Esophagus squamous epithelium (tissue), 5 donors: ENCODE data around the gene CHAF1A. TPM values are rescaled to one million over a fixed set of nuclear protein-coding genes. Genes with fewer than 3 reads are reported as not detected.

Experiments
- DNase-seq: peaks from one replicate; lab custom pipeline; 2025; lab: John Stamatoyannopoulos, UW
- H3K27ac ChIP-seq, 4 donors: fragments of 200-600 bp; sonication (generic); one replicate each; pipeline ENCODE4 v1.5.1; 2016 to 2019; ENCODE audit warnings: mild to moderate bottlenecking in 1 of 4
- H3K27me3 ChIP-seq, 4 donors: fragments of 200-600 bp; sonication (generic); 1 replicate in 3 of 4; 2 replicates in 1 of 4; pipeline versions ENCODE4 v1.5.1 to v1.6.0; 2017 to 2021; ENCODE audit warnings: antibody characterized with exemption in 1 of 4
- H3K36me3 ChIP-seq, 3 donors: fragments of 200-600 bp; sonication (generic); one replicate each; pipeline ENCODE4 v1.5.1; 2016 to 2019
- H3K4me1 ChIP-seq, 3 donors: fragments of 200-600 bp; sonication (generic); one replicate each; pipeline ENCODE4 v1.5.1; 2017 to 2019
- H3K4me3 ChIP-seq, 4 donors: fragments of 200-600 bp; sonication (generic); 1 replicate in 3 of 4; 2 replicates in 1 of 4; pipeline ENCODE4 v1.5.1; 2016 to 2019; ENCODE audit warnings: mild to moderate bottlenecking in 2 of 4, moderate library complexity in 1 of 4
- H3K9me3 ChIP-seq, 3 donors: fragments of 200-600 bp; sonication (generic); one replicate each; pipeline ENCODE4 v1.5.1; 2016 to 2019
- POLR2A ChIP-seq, 4 donors: fragments of 450-650 bp; IDR thresholded peaks; one replicate each; pipeline ENCODE4 v1.6.1; 2017; ENCODE audit warnings: antibody characterized with exemption in 4 of 4, mild to moderate bottlenecking in 4 of 4, moderate library complexity in 3 of 4
- WGBS, 2 donors: methylation state at CpG; one replicate each; pipeline ENCODE4 v1.1.5; 2018; 5-methylcytosine and 5-hydroxymethylcytosine counted together
- intact Hi-C: fragments of 100-400 bp; cut with DNase I; formaldehyde crosslinking; loops from one replicate; pipeline ENCODE4 v1.15.0; 2022
- total RNA-seq, 4 donors: library from RNA; depleted of rRNA; stranded (reverse); fragments of >200 nt; gene quantifications; one replicate each; pipeline ENCODE4 v1.1.0, GENCODE V29; 2016
- TF ChIP-seq, protein P1 (sequence below), 6 experiments: fragments of 450-650 bp in 4 of 6; fragments of 200-600 bp in 2 of 6; sonication (generic) in 2 of 6; IDR thresholded peaks; one replicate each; pipeline ENCODE4 v1.5.1; 2016 to 2019; ENCODE audit warnings: antibody characterized with exemption in 6 of 6, mild to moderate bottlenecking in 4 of 6, moderate library complexity in 4 of 6
- donor health status: DM: yes; HTN: yes; CAD: no.

Gene CHAF1A
- total RNA-seq, 4 donors from 2014 or later, result 7.6 to 20.9 (median 11.9) TPM

DNA sequence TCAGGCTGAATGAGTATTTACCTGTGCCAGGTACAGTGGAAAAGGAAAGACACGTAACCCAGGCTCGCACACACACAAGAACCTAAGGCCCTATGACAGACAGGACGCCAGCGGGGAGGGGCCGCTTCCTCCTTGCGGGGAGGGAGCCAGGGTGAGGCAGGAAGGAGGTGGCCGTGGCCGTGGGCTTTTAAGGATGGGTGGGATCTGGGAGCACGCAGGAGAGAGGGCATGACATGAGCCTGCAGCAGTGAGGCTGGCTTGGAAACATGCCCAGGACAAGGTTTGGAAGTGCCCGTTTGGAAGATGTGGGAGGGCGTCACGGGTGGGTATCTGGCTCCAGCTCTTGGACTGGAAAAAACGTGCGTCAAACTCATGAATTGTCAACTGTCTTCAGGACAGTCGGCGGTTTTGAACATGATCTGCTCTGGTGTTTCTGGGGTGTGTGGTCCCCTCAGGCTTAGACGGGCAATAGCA is 22.1 kb upstream of the CHAF1A start:
- H3K27ac ChIP-seq, result peak overlapping the region; percentile 92 to 97 (median 92)
- H3K9me3 ChIP-seq, result no peaks in the 10 kb centered on the region
- peak overlapping the region in 3 of 4 donors; percentile 16 to 44 (median 23) for H3K4me3 ChIP-seq
- no peaks in the 10 kb centered on the region for H3K27me3 ChIP-seq
- intact Hi-C loops, result no loop called here
- 13 to 17% methylated on average over 11 to 13 of the region's 17 CpGs for WGBS, 2 donors
- peaks cover 47 to 77% (median 56%) of the 10 kb centered on the region in 3 donors for H3K4me1 ChIP-seq
- no peak for DNase-seq
- H3K36me3 ChIP-seq, result peaks cover 0 to 23% (median 8%) of the 10 kb centered on the region in 3 donors
- no peak for TF ChIP-seq POLR2A (IDR thresholded peaks at IDR 0.05)
- TF ChIP-seq, protein P1, sequence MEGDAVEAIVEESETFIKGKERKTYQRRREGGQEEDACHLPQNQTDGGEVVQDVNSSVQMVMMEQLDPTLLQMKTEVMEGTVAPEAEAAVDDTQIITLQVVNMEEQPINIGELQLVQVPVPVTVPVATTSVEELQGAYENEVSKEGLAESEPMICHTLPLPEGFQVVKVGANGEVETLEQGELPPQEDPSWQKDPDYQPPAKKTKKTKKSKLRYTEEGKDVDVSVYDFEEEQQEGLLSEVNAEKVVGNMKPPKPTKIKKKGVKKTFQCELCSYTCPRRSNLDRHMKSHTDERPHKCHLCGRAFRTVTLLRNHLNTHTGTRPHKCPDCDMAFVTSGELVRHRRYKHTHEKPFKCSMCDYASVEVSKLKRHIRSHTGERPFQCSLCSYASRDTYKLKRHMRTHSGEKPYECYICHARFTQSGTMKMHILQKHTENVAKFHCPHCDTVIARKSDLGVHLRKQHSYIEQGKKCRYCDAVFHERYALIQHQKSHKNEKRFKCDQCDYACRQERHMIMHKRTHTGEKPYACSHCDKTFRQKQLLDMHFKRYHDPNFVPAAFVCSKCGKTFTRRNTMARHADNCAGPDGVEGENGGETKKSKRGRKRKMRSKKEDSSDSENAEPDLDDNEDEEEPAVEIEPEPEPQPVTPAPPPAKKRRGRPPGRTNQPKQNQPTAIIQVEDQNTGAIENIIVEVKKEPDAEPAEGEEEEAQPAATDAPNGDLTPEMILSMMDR (IDR thresholded peaks at IDR 0.05), result no peak

DNA sequence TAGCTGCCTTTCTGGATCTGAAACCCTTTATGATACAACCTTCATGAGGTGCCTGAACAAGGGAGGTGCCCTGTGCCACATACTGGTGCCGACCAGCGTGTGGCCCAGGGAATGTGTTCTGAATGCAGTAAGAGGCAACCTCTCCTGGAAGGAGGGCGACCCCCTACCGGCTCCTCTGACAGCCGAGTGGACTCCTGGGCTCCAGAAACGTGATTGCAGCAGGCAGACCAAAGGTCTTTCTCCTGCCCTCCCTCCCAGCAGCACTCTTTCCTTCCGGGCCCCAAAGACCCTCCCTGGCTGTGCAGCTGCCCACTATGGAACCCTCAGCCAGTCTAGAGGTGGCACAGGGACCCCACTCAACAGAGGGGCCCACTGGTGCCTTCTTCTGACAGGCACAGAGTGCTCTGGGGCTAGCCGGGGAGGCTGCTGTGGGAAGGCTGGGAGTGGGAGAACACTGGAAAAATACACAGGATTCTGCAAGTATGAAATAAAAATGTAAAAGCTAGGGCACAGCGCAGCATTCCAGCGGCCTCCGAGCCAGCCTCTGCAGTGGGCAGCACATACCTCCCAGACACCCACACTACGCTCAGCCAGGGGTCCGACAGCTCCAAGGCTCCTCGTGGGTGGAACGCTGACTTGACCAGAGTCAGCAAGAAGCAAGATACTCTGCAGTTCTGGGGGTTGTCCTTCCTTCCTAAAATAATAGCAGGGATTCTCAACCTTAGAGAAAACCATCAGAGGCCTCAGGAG is 17.0 kb upstream of the CHAF1A start:
- H3K4me1 ChIP-seq, result peaks cover 30 to 77% (median 32%) of the 10 kb centered on the region in 3 donors
- H3K4me3 ChIP-seq, result no peak overlapping the region
- H3K9me3 ChIP-seq, result no peaks in the 10 kb centered on the region
- WGBS, 2 donors, result 83 to 89% methylated on average over 13 of the region's 15 CpGs
- TF ChIP-seq, protein P1 (IDR thresholded peaks at IDR 0.05), result no peak
- TF ChIP-seq POLR2A (IDR thresholded peaks at IDR 0.05), result no peak
- H3K36me3 ChIP-seq, result peaks cover 0 to 60% (median 12%) of the 10 kb centered on the region in 3 donors
- DNase-seq, result no peak
- peak overlapping the region in 1 of 4 donors; percentile 17 for H3K27ac ChIP-seq
- intact Hi-C loops, result no loop called here
- no peaks in the 10 kb centered on the region for H3K27me3 ChIP-seq

GRCh38 chr19:4386041-4386782 is 16.2 kb upstream of the CHAF1A start:
- intact Hi-C loops, result no loop called here
- Histone ChIP-seq H3K4me3 (no peak overlapping the region), H3K36me3 (peaks cover 0 to 60% (median 12%) of the 10 kb centered on the region in 3 donors), H3K4me1 (peaks cover 35 to 77% (median 36%) of the 10 kb centered on the region in 3 donors), H3K27me3 (no peaks in the 10 kb centered on the region), H3K9me3 (no peaks in the 10 kb centered on the region), H3K27ac (peak overlapping the region in 1 of 4 donors; percentile 17)
- no peak for DNase-seq
- TF ChIP-seq, protein P1 (IDR thresholded peaks at IDR 0.05), result peak in 1 of 6 experiments; percentile 6
- TF ChIP-seq POLR2A (IDR thresholded peaks at IDR 0.05), result no peak
- 81 to 90% methylated on average over 9 to 13 of the region's 13 CpGs for WGBS, 2 donors

DNA sequence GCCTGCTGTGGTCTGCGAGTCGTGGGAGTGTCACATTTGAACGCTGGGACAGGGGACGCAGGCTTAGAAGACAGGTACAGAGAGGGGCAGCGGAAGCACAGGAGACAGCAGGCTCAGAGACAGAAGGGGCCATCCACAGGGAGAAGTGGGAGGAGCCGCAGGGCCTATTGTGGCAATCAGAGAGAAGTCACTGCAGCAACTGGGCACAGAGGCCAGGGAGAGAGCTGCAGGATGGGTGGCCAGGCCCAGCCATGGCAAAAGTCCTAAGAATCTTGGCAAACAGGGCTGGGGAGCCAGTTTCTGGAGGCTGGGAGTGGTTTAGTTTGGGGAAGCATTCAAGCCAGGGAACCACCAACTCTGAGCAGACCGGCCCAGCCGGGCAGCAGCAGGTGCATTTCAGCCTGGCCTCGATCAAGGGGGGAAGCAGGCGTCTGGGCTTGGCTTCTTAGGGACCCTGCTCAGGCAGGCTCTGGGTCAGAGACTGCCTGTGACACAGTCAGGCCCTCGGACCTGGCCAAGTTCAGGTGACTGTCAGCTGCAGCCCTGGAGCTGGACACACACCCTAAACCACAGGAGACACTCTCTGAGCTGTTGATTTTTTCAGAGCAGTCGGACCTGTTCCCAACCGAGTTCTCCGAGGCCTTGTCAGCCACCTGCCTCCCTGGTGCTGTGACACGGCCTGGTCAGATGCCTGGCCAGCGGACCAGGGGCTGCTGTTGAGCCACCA is 13.9 kb upstream of the CHAF1A start:
- no peak for DNase-seq
- peaks cover 0 to 54% (median 12%) of the 10 kb centered on the region in 3 donors for H3K36me3 ChIP-seq
- TF ChIP-seq POLR2A (IDR thresholded peaks at IDR 0.05), result no peak
- TF ChIP-seq, protein P1 (IDR thresholded peaks at IDR 0.05), result no peak
- intact Hi-C loops, result no loop called here
- H3K27me3 ChIP-seq, result no peaks in the 10 kb centered on the region
- peaks cover 53 to 86% (median 58%) of the 10 kb centered on the region in 3 donors for H3K4me1 ChIP-seq
- H3K27ac ChIP-seq, result peak overlapping the region; percentile 81 to 93 (median 86)
- H3K9me3 ChIP-seq, result no peaks in the 10 kb centered on the region
- 55 to 68% methylated on average over 10 to 14 of the region's 16 CpGs for WGBS, 2 donors
- H3K4me3 ChIP-seq, result peak overlapping the region in 2 of 4 donors; percentile 21 to 29
